Neural progenitor cell (in vitro differentiated cells): Measurements from ENCODE around the gene F10.

ENCODE experiments used
- EZH2 ChIP-seq: fragments of 200-600 bp; sonication (generic); IDR thresholded peaks from 2 replicates; pipeline ENCODE4 v1.6.1; 2017; ENCODE audit warnings: antibody characterized with exemption, mild to moderate bottlenecking, moderate library complexity
- EZH2phosphoT487 ChIP-seq: fragments of 200-600 bp; sonication (generic); IDR thresholded peaks from 2 replicates; pipeline ENCODE4 v1.6.1; 2017; ENCODE audit warnings: antibody characterized with exemption
- TF ChIP-seq, protein P1 (sequence below): fragments of 200-600 bp; sonication (generic); IDR thresholded peaks from 2 replicates; pipeline ENCODE4 v1.5.1; 2017; ENCODE audit warnings: antibody characterized with exemption, mild to moderate bottlenecking

DNA sequence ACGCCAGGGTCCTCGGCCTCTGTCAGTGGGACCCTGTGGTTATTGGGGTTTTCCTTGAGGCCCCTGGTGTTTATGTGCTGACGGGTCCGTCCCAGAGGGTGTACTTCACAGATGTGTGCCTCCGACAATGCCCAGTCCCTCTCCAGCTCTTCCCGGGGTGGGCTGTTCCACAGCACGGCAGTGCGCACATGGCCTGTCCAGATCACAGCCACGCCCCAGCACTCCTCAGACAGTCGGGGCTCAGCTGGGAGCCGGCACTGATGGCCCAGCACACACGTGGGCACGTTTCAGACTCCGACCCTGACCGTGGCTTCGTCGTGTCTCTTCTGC, 33.9 kb upstream of the F10 start:
- TF ChIP-seq, protein P1, sequence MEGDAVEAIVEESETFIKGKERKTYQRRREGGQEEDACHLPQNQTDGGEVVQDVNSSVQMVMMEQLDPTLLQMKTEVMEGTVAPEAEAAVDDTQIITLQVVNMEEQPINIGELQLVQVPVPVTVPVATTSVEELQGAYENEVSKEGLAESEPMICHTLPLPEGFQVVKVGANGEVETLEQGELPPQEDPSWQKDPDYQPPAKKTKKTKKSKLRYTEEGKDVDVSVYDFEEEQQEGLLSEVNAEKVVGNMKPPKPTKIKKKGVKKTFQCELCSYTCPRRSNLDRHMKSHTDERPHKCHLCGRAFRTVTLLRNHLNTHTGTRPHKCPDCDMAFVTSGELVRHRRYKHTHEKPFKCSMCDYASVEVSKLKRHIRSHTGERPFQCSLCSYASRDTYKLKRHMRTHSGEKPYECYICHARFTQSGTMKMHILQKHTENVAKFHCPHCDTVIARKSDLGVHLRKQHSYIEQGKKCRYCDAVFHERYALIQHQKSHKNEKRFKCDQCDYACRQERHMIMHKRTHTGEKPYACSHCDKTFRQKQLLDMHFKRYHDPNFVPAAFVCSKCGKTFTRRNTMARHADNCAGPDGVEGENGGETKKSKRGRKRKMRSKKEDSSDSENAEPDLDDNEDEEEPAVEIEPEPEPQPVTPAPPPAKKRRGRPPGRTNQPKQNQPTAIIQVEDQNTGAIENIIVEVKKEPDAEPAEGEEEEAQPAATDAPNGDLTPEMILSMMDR: no peak
- no peak for TF ChIP-seq EZH2
- TF ChIP-seq EZH2phosphoT487: no peak
